Chondrocyte (in vitro differentiated cells): ENCODE measurements around the gene ZNF23. TPM values are rescaled to one million over a fixed set of nuclear protein-coding genes. Genes with fewer than 3 reads are reported as not detected.
"Not testable (repeated sequence)": the region's sequence is repeated elsewhere in the genome, so short reads cannot be mapped to it uniquely, and the experiment has no call there.

ENCODE experiments used
- DNase-seq: peaks from one replicate; pipeline ENCODE4 v3.0.0; 2021; ENCODE audit warnings: mixed read lengths, low spot score
- H3K27ac Mint-ChIP-seq: one replicate; pipeline ENCODE4 v1.8.0; 2021; ENCODE audit warnings: mild to moderate bottlenecking, moderate library complexity, mixed read lengths; ENCODE audit not compliant: unreplicated experiment
- H3K27me3 Mint-ChIP-seq: 2 replicates; pipeline ENCODE4 v1.8.0; 2021; ENCODE audit warnings: low read depth, mixed read lengths
- H3K36me3 Mint-ChIP-seq: 2 replicates; pipeline ENCODE4 v1.8.0; 2021; ENCODE audit warnings: low read depth, mixed read lengths
- H3K4me1 Mint-ChIP-seq: 2 replicates; pipeline ENCODE4 v1.8.0; 2021; ENCODE audit warnings: low read depth, mild to moderate bottlenecking, mixed read lengths
- H3K4me3 Mint-ChIP-seq: one replicate; pipeline ENCODE4 v1.8.0; 2021; ENCODE audit warnings: mild to moderate bottlenecking, moderate library complexity, mixed read lengths; ENCODE audit not compliant: unreplicated experiment
- H3K9me3 Mint-ChIP-seq: 2 replicates; pipeline ENCODE4 v1.8.0; 2021; ENCODE audit warnings: low read depth, mixed read lengths
- long read RNA-seq: library from polyadenylated mRNA; stranded (forward); transcript quantifications from one replicate; pipeline ENCODE4 v2.0.0, GENCODE V29; 2021
- total RNA-seq: library from RNA; stranded (reverse); gene quantifications from 3 replicates; pipeline ENCODE4 v1.2.1, GENCODE V29; 2021
- TF ChIP-seq, protein P1 (sequence below): fragments of 200-600 bp; sonication (generic); IDR thresholded peaks from 2 replicates; pipeline ENCODE4 v1.5.0; 2021; ENCODE audit warnings: antibody characterized with exemption, mild to moderate bottlenecking, moderate library complexity

Gene ZNF23
- total RNA-seq: 8.6 to 10.4 TPM (median 8.8 TPM) in 3 replicates
- long read RNA-seq, partial matches to known transcripts: 0 of 8 reads
- long read RNA-seq, other reads (novel, unspliced or antisense): 6 of 8 reads

DNA sequence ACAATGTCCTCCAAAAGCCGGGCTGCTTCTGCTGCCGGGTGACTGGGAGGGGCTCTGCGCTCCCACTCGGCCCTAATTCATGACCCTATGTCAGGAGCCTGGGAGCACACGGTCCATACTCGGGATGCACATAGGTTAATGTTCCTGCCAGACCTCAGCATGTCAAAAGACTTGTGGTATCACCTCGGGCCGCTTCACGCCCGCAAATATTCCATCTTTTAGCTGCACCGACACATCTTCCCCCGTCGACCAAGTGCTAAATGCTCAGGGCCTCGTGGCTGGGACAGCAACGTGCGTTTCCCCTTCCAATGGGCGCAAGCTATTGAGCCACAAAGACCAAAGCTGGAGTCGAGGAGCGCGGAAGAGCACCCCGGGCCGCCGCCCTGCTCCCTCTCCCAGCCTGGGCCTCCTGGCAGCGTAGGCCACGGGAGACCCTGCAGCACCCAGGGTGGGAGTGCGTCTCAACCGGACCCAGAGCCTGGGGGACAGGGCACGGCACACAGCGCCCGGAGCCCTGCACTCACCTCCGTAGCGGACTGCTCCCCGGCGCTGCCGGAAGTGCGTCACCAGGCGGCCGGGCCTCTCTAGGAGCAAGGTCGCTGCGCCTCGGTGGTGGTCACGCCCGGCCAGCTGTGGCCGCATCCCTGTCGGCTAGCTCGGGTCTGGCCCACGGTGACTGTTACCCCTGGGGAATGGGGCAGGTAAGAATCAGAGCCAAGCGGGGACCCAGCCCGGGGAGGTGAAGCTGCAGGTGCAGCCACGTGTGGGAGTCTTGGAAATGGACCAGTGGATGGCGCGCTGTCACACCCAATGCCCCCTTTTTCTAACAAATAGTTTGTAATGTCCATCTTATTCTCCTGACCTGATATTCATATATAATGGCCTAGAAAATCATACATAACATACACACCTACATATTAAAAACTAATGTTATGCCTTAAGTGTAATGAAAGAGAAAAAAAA, at the start of gene ZNF23:
Gene ZNF23, minus strand, starts transcription at position 562 of the 963 bp plus-strand sequence. CDS start 5,451 bp downstream, outside the sequence.
- DNase-seq: no peak
- H3K36me3 Mint-ChIP-seq: peaks cover 2% of the 10 kb centered on the region
- H3K4me1 Mint-ChIP-seq: peaks cover 36% of the 10 kb centered on the region
- TF ChIP-seq, protein P1, sequence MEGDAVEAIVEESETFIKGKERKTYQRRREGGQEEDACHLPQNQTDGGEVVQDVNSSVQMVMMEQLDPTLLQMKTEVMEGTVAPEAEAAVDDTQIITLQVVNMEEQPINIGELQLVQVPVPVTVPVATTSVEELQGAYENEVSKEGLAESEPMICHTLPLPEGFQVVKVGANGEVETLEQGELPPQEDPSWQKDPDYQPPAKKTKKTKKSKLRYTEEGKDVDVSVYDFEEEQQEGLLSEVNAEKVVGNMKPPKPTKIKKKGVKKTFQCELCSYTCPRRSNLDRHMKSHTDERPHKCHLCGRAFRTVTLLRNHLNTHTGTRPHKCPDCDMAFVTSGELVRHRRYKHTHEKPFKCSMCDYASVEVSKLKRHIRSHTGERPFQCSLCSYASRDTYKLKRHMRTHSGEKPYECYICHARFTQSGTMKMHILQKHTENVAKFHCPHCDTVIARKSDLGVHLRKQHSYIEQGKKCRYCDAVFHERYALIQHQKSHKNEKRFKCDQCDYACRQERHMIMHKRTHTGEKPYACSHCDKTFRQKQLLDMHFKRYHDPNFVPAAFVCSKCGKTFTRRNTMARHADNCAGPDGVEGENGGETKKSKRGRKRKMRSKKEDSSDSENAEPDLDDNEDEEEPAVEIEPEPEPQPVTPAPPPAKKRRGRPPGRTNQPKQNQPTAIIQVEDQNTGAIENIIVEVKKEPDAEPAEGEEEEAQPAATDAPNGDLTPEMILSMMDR: peak; percentile 68
- H3K27ac Mint-ChIP-seq: peak within 1 kb of the TSS; percentile 78
- no peaks in the 10 kb centered on the region for H3K27me3 Mint-ChIP-seq
- peak within 1 kb of the TSS; percentile 76 for H3K4me3 Mint-ChIP-seq
- no peaks in the 10 kb centered on the region for H3K9me3 Mint-ChIP-seq

DNA sequence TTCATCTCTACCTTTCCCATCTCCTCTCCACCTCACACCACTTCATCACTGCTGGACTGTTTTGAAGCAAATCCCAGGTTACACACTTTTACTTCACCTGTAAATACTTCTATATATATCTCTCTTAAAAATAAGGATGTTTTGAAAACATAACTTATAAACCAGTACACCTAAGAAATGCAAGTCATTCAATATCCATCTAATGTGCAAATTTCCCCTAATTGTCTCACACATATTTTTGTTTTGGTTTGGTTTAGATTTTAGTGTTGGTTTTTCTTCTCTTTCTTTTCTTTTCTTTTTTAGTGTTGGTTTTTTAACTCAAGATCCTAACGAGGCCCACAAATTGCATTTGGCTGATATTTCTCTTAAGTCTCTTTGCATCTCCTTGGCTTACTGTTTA, 45.0 kb upstream of the ZNF23 start:
- Mint-ChIP-seq H3K27me3 (peaks cover 33% of the 10 kb centered on the region), H3K9me3 (no peaks in the 10 kb centered on the region), H3K27ac (no peak overlapping the region), H3K36me3 (peaks cover 2% of the 10 kb centered on the region), H3K4me1 (no peaks in the 10 kb centered on the region), H3K4me3 (no peak overlapping the region)
- TF ChIP-seq, protein P1: no peak
- no peak for DNase-seq

DNA sequence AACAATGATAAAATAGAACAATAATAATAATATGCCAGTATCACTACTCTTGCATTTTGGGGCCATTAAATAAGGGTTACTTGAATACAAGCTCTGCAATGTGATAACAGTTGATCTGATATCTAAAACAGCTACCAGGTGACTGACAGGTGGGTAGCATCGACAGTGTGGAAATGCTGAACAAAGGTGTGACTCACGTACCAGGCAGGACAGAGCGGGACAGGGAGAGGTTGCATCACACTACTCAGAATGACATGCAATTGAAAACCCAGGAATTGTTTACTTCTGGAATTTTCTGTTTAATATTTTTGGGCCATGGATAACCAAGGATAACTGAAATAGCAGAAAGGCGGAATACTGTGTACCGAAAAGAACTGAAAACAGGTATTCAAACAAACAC, 42.9 kb upstream of the ZNF23 start:
- DNase-seq: no peak
- H3K36me3 Mint-ChIP-seq: peaks cover 2% of the 10 kb centered on the region
- no peaks in the 10 kb centered on the region for H3K4me1 Mint-ChIP-seq
- no peak overlapping the region for H3K27ac Mint-ChIP-seq
- TF ChIP-seq, protein P1: no peak
- H3K9me3 Mint-ChIP-seq: no peaks in the 10 kb centered on the region
- H3K27me3 Mint-ChIP-seq: peaks cover 32% of the 10 kb centered on the region
- H3K4me3 Mint-ChIP-seq: no peak overlapping the region

DNA sequence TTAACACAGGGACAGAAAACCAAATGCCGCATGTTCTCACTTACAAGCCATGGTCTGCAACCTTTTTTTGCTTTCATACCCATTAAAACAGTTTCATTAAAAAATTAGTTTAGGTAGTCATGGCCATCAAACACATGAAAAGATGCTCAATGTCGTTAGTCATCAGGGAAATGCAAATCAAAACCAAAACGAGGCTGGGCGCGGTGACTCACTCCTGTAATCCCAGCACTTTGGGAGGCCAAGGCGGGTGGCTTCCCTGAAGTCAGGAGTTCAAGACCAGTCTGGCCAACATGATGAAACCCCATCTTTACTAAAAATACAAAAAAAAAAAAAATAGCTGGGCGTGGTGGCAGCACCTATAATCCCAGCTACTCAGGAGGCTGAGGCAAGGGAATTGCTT, 42.0 kb upstream of the ZNF23 start:
- H3K9me3 Mint-ChIP-seq, H3K36me3 Mint-ChIP-seq, H3K4me3 Mint-ChIP-seq, H3K27ac Mint-ChIP-seq, H3K4me1 Mint-ChIP-seq, DNase-seq: not testable (repeated sequence)
- peaks cover 24% of the 10 kb centered on the region for H3K27me3 Mint-ChIP-seq

DNA sequence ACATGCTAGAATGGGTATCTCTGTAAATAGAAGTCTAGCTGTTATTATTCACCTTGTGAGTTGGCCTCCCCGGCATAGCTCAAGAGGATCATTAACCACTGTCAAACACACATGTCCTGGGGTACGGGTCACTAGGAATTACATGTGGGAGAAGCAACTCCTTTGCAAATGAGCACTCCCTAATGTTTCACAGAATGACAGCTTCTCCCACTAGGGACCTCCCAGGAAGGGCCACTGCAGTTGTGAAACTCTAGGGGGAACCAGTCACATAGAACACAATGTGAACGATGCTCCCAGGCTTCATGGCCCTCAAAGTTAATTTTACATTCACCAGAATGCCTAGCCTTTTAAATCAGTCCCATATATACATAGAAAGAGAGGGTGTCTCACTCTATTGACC, 39.5 kb upstream of the ZNF23 start:
- TF ChIP-seq, protein P1: no peak
- H3K27me3 Mint-ChIP-seq: peaks cover 20% of the 10 kb centered on the region
- no peak overlapping the region for H3K4me3 Mint-ChIP-seq
- no peak overlapping the region for H3K27ac Mint-ChIP-seq
- no peaks in the 10 kb centered on the region for H3K9me3 Mint-ChIP-seq
- no peak for DNase-seq
- H3K4me1 Mint-ChIP-seq: no peaks in the 10 kb centered on the region
- no peaks in the 10 kb centered on the region for H3K36me3 Mint-ChIP-seq
